Neutrophil (primary cell): Measurements from ENCODE around the gene PTPN3.

Experiments
- H3K27ac ChIP-seq: fragments of 200-600 bp; sonication (generic); 2 replicates; pipeline ENCODE4 v1.5.1; 2016; ENCODE audit warnings: mild to moderate bottlenecking, moderate library complexity
- H3K27me3 ChIP-seq: fragments of 200-600 bp; sonication (generic); 2 replicates; pipeline ENCODE4 v1.6.0; 2016; ENCODE audit warnings: mild to moderate bottlenecking
- H3K36me3 ChIP-seq: fragments of 200-600 bp; sonication (generic); 2 replicates; pipeline ENCODE4 v1.5.1; 2017
- H3K4me1 ChIP-seq, 2 experiments: fragments of 200-600 bp in 1 of 2; sonication (generic) in 1 of 2; 1 replicate in 1 of 2; 2 replicates in 1 of 2; pipeline versions ENCODE4 v1.5.1 to v1.6.1; 2013 to 2016; ENCODE audit warnings: low read depth in 1 of 2, low read length in 1 of 2, mild to moderate bottlenecking in 1 of 2, moderate library complexity in 1 of 2; ENCODE audit not compliant: control insufficient read depth in 1 of 2, insufficient read depth in 1 of 2
- H3K4me3 ChIP-seq, 2 experiments: fragments of 200-600 bp in 1 of 2; sonication (generic) in 1 of 2; 1 replicate in 1 of 2; 2 replicates in 1 of 2; pipeline ENCODE4 v1.5.1; 2013 to 2016; ENCODE audit warnings: low read depth in 1 of 2, low read length in 1 of 2, mild to moderate bottlenecking in 1 of 2, moderate library complexity in 1 of 2
- H3K9me3 ChIP-seq: fragments of 200-600 bp; sonication (generic); 2 replicates; pipeline ENCODE4 v1.5.1; 2016
- CTCF ChIP-seq: fragments of 200-600 bp; sonication (generic); IDR thresholded peaks from 2 replicates; pipeline ENCODE4 v1.5.1; 2016; ENCODE audit warnings: antibody characterized with exemption

PTPN3 gene

GRCh38 chr9:109496218-109496617 is 1.9 kb downstream of the PTPN3 start:
- H3K4me1 ChIP-seq = no peaks in the 10 kb centered on the region
- H3K36me3 ChIP-seq = no peaks in the 10 kb centered on the region
- no peaks in the 10 kb centered on the region for H3K9me3 ChIP-seq
- H3K27me3 ChIP-seq = peaks cover 94% of the 10 kb centered on the region
- H3K27ac ChIP-seq = no peak overlapping the region
- H3K4me3 ChIP-seq = no peak overlapping the region
- no peak for TF ChIP-seq CTCF

GRCh38 chr9:109493648-109494047 is 4.5 kb downstream of the PTPN3 start:
- H3K27me3 ChIP-seq = peaks cover 84% of the 10 kb centered on the region
- no peaks in the 10 kb centered on the region for H3K9me3 ChIP-seq
- no peaks in the 10 kb centered on the region for H3K4me1 ChIP-seq
- H3K36me3 ChIP-seq = no peaks in the 10 kb centered on the region
- no peak for TF ChIP-seq CTCF
- no peak overlapping the region for H3K27ac ChIP-seq
- no peak overlapping the region for H3K4me3 ChIP-seq

GRCh38 chr9:109491590-109491989 is 6.5 kb downstream of the PTPN3 start:
- Histone ChIP-seq H3K36me3 (no peaks in the 10 kb centered on the region), H3K27ac (no peak overlapping the region), H3K9me3 (no peaks in the 10 kb centered on the region), H3K4me3 (no peak overlapping the region), H3K4me1 (no peaks in the 10 kb centered on the region), H3K27me3 (peaks cover 84% of the 10 kb centered on the region)
- TF ChIP-seq CTCF = no peak

GRCh38 chr9:109488791-109489492 is 9.2 kb downstream of the PTPN3 start:
- Histone ChIP-seq H3K27me3 (peaks cover 71% of the 10 kb centered on the region), H3K36me3 (no peaks in the 10 kb centered on the region), H3K4me1 (no peaks in the 10 kb centered on the region), H3K4me3 (no peak overlapping the region), H3K9me3 (no peaks in the 10 kb centered on the region), H3K27ac (no peak overlapping the region)
- TF ChIP-seq CTCF = no peak

- no peak for TF ChIP-seq CTCF
- H3K9me3 ChIP-seq = no peaks in the 10 kb centered on the region
- no peak overlapping the region for H3K4me3 ChIP-seq
- H3K27me3 ChIP-seq = peaks cover 69% of the 10 kb centered on the region
- no peaks in the 10 kb centered on the region for H3K4me1 ChIP-seq
- no peak overlapping the region for H3K27ac ChIP-seq
- H3K36me3 ChIP-seq = no peaks in the 10 kb centered on the region
Observed at GRCh38 chr9:109488351-109488750, 9.8 kb downstream of the PTPN3 start.
